NCI-H524 (cell line): ENCODE measurements around the gene IL1R1.

Source experiments
- DNase-seq, 2 experiments: peaks; one replicate each; lab custom pipeline; 2025; lab: John Stamatoyannopoulos, UW

IL1R1 gene

DNA sequence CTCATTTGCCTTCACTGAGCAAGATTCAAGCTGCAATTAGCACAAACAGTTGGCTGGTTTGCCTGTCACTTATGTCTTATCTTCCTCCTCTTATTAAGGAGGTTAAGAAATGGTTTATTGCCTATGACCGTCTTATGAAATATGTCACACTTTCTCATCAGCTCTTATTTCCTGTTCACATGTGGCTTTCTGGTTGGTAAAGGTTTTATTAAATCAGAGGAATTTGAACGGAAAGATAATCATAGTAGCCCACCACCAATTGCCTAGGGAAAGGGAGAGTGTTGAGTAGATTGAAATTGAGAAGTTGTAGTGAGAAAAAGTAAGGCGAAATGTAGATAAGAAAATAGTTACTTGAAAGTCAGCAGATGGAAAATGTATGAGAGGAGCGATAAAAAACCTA lies 4.2 kb upstream of the IL1R1 start:
- DNase-seq = no peak

DNA sequence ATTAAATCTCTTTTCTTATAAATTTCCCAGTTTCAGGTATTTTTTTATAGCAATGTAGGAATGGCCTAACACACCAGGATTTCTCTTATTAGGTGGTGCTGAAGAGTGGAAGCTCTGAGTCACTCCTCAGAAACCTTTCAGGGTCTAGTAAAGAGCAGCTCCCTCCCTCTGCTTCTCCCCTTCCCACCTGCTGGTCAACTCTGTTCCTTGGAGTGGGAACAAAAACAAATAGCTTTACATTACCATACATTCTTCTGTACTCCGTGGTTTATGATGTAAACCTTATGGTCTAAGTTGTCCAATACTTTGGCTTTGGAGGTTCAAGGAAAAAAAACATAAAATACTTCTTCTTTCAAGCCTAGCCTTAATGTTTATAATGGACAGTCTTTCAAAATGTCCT lies 2.7 kb upstream of the IL1R1 start:
- DNase-seq = no peak

DNA sequence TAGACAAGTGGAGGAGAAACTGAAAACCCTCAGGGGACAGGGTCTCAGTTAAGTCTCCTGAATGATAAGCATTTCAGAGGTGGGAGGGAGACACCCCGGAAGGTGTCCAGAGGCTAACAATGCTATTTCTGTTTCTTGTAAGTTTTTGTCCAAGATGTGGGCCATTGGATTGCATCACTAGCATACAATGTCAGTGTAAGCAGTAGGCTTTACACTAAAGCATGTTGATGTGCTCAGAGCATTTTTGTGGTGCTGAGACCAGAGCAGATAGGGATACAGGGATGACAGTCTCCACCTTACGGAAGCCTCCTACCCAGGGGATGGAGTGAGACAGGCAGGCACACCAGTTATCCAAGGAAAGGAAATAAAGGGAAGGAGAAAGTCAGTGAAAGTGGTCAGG lies 2.2 kb upstream of the IL1R1 start:
- no peak for DNase-seq

DNA sequence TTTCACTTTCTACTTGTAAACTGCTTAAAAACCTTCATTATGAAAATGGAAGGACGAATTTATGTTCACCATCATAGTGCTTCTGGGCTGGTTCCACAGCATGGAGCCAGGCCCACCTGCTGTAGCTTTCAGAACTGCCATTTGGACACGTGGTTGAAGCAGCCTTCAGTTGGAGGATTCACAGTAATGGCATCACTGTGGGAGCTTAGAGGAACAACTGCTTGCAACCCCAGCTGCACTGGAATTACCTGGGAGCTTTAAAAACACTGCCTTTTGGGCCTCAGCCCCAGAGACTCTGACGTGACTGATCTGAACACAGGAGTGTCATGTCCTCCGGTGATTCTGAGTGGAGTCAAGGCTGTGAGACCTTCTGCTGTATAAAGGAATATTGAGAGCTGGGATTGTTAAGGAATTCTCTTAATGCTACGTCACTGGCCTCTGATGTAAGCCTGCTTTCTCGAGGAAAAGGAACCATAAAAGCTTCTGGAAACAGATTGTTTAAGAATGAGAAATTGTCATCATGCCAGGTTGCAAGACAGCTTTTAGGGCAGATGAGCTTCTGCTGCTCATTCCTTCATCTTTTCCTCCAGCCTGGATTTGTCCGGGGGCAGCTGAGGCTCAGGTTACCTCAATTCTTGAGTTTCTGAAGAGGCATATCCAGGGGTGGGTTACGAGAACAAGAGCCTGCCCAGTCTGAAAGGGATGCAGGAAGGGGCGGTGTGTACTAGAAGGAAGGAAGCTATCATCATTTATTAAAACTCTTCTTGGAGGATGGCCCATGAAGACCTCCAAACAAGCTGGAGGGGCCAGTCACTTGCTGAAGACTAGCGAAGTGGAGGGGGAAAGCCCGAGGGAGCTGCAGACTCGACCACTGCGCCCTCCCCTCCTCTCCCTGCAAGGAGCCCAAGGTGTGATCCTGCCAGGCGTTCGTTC lies 1.3 kb upstream of the IL1R1 start:
- no peak for DNase-seq

DNA sequence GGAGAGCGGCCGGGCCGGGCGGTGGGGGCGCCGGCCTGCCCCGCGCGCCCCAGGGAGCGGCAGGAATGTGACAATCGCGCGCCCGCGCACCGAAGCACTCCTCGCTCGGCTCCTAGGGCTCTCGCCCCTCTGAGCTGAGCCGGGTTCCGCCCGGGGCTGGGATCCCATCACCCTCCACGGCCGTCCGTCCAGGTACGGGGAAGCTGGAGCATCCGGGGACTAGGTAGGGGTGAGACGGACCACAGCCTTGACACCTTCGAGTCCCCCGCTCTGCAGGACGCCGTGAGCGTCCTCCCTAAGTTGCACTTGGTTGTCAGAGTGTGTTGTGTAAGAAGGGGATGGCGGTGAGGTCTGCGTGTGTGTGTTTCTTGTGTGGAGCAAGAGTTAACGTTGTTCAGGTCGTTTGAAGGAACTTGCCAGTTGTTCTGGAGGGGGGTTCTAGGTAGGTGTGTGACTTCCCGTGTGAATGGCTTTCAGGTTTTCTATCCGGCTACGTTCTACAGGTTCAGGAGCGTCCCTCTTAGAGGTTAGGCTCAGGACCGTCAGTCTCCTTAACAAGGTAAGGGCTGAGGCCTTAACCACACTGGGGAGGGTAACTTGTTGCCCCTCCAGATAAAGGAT lies 393 bp downstream of the IL1R1 start:
- DNase-seq = no peak

DNA sequence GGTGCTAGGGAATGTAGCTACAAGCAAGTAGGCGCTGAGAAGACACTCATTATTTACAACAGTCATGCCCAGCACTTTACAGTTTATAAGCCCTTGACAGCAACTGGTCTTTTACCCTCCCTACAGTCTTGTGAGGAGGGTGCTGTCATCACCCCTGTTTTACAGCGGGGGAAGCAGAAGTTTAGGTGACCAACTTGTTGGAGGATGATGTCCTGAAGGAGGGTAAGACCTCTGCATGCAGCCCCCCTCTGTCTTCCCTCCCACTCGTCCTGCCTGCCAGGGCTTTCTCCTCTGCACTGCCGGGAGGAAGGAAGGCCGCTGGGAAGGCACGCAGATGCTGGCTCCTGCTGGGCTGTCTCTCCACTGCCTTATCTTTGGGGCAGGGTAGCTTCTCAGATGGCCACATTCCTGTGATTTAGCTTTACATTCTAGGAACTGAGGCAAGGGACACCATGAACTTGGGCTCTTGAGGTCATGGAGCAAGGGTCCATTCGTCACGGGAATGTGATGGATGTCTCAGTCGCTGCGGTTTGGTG lies 972 bp downstream of the IL1R1 start:
- DNase-seq = no peak

DNA sequence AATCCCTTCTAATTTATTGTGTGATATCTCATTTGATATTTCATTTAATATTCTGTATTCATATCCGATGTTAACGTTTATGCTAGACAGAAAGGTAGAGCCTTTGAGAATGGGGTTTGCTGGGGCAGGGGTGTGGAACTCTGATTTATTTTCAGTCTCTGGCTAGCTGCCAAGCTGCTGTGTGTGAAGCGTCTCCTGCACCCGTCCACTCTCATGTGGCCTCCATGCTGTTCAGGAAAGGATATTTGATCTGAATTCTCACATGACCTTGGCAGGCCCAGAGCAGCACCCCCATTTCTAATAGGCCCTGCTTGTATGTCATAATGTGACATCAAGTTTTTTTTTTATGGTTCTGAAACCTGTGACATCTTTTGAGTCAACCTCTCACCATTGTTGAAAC lies 1.6 kb downstream of the IL1R1 start:
- DNase-seq = no peak

DNA sequence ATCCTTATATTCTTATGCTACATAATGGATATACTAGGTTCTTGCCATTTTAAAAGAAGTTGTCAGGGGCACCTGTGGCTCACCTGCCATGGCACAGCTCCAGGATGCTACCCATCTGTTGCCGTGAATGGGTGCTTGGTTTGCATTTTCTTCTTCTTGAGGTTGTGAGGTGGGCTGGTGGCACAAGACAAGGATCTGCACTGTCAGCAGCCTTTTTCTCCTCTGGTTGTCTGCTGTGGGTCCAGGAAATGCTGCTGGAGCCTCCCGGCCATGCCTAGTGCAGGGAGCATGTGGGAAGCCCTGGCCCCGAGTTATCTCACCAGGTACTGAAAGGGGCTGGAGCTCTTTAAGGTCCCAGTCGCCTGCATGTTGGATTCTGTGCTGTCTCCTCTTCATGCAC lies 2.6 kb downstream of the IL1R1 start:
- DNase-seq = no peak

DNA sequence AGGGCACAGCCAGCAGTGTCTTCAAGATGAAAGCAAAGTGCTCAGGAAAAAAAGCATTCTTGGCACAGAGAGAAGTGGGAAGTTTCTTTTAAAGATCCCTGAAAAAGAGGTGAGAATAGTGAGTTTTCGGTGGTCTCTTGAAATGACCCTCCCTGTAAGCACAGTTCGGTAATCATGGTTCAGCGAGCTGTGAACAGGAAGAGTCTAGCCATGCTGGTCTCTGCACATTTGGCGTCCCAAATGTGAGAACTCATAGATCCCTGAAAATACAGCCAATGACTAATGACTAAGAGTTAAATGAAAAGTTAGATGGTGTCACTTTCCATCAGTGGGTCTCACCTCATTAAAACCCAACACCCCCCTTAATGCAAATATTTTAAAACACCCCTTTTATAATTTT lies 3.4 kb downstream of the IL1R1 start:
- no peak for DNase-seq

DNA sequence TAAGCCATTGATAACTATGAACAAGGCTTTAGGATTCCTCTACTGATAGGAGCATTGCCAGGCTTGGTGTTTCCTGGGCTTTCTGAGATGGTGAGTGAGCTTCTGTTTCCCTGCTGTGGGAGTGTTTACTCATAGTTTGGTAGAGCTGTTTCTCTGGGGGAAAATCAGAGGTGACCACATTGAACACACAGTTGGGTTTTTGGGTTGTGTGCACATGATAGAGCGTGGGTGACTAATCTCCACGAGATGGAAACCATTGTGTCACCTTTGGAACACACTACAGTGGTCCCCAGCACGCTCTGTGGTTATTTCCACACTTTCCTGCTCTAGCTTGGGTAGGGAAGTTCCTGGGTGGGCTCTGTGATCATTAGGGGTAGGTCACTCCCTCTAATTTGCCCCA lies 5.4 kb downstream of the IL1R1 start:
- no peak for DNase-seq

DNA sequence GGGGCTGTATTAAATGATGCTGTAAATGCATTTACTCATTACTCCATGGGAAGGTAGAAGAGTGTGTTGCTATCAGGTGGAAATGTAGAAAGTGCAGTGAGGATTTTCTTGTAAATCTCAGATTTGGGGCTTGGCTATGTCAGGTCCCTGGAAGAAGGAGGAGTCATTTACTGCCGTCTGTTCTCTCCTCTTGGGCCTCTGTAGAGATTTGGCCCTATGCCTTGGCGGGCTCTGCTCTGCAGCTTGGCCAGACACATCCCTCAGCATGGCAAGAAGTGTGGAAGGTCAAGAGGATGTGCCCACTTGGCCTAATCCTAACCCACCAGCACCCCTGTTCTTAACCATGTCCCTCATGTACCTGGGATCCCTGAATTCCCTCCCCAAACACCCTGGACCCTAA lies 6.7 kb downstream of the IL1R1 start:
- no peak for DNase-seq

DNA sequence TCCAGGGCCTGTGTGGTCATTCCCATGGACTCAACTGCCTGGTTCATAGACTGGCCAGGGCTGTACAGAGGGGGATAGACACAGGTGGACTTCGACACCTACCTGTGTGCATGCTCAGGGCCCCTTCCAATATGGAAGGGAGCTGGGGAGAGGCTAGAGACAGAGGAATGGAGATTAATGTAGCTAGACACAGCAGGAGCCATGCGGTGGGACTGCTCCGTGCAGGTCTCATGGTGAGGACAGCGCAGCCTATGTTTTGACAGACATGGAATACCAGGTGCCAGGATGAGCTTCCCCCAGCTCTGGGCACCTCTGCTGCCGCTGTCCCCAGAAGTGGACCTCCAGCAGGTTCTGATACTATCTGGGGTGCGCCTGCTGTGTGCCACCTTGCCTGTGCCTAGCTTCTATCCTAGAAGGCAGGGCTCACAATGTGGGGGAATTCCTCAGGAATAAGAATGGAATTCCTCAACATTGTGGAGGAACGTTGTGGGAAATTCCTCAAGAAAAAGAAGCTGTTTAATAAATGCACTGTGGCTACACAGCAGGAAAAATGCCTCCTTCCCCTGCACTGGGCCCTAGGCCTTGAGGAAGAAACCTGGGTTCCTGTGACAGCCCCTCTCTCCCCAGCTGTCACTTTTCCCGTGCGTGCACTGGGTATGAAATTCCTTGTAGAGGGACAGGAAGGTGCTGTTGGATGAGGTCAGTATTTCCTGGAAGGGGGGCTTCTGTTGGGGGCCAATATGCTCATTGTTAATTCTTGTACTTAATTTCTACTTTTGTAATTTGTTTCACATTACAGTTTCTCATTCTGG lies 7.3 kb downstream of the IL1R1 start:
- DNase-seq = no peak

DNA sequence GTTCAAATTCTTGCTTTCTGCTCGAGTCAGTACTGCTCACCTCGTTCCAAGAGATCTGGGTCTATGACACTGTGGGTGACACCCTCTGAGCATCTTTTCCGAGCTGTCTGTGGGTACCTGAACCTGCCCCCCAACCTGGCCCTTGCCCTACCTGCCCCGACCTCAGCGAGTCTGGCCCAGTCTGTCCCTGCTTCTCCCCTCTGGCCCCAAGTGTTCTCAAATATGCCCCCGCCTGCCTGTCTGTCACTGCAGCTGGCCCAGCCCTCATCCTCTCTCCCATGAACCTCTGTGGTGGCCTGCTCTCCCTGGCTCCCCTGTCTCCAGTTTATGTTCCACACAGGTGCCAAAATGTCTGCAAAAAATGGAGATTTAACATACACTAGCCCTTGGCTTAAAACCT lies 11.8 kb downstream of the IL1R1 start:
- no peak for DNase-seq

DNA sequence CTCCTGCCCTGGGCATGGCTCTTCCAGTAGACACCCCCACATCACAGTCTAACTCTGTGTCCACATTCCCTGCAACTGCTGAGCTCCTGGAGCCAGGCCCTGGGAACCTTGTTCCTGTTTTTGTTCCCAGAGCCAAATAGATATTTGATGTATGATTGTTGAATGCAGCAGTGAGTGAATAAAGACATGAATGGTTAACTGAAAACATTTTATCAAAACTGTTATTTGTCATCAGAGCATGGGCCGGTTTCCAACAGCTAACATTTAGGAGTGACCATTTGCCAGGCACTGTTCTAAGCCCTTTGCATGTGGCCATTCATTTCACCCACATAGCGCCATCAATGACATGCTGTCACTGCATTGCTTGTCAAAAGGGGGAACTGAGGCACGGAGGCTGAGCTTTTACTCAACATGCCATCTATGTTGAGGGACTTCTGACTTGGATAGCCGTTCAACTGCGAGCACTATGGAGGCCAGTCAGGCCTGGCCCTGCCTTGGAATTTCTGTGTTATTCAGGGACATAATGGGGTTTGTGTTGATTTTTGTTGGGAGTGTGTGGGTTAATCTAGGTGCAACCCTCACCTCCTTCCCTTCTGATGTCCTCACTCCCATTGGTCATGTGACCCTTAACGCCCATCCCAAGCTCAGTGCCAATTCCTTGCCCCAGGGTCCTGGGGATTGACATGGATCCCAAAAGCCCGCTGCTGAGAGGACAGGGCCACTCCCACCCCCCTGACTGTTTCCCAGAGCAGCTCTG lies 12.6 kb downstream of the IL1R1 start:
- no peak for DNase-seq

DNA sequence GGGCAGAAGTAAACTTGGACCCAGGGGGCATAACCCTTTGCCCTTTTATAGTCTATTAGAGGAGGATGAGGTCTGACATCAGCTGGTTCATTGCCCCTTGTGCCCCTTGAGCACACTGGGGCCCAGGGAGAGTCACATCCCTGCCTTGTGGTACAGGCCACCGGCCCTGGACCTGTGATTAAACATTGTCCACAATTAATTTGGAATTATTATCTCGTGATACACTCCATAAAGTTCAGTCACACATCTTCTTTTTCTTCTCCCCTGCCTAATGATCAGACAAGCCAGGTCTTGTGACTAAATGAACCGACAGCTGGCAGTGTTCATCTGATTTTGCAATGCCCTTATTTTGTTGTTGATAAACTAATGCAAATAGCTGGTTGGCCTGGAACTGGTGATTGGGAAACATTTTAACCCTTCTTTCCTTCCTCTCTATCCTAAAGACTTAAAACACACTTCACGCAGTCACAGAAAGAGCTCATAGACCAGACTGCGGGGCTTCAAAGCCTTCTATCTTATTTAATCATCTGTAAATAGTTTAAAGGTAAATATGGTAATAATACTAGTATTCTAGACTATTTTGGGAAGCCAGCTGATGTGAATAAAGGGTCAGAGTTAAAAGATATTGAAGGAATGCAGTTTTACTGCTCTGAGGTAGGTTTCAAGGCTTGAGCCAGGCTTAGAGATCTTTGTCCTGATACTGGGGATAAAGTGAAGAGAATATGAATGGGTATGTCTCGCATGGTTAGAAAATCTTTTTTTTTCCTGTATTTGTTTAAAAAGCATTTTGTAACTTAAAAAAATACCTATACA lies 13.4 kb downstream of the IL1R1 start:
- DNase-seq = no peak

DNA sequence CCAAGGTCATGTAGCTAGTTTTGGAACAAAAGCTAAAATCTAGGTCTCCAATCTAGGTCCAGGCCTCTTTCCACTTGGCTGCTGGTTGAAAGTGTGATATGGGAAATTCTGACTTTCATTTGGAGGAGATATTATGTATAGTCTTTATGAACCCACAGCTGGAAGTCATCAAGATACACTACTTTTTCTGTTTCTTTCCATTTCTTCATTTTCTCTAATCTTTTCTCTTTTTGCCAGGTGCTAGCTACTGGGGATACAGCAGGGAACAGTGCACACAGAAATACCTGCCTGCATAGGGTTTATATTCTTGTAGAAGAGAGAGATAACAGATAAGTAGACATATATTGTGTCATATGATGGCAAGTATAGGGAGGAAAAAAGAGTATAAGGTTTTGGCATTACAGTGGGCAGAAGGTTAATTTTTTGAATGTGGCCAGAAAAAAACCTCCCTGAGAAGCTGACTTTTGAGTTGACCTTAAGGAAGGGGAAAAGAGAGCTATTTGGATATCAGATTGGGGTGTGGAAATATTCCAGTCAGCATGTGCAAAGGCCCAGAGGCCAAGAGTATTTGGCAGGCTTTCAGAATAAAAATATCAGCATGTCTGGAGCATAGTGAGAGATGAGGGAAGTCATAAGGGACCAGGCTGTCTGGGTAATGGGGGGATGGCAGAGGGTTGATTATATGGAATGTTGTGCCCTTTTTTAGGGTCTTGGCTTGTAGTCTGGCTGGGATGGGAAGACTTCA lies 15.6 kb downstream of the IL1R1 start:
- DNase-seq = no peak

DNA sequence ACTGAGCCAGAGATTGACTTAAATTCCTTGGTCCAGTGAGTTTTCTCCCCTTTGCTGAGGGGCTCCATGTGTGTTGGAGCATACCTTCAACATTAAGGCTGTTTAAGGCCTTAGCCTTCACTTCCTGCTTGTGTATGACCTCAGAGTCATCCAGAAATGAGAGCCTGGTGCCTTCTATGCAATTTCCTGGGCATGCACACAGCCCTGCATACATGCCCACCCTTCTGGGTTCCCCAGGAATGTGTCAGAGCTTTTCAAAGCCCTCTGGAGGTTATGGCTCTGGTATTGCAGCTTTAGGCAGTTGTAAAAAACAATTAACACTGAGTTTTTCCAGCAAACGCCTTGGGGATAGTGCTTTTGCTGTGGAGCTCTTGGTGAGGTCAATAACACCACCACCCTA lies 16.7 kb downstream of the IL1R1 start:
- no peak for DNase-seq

DNA sequence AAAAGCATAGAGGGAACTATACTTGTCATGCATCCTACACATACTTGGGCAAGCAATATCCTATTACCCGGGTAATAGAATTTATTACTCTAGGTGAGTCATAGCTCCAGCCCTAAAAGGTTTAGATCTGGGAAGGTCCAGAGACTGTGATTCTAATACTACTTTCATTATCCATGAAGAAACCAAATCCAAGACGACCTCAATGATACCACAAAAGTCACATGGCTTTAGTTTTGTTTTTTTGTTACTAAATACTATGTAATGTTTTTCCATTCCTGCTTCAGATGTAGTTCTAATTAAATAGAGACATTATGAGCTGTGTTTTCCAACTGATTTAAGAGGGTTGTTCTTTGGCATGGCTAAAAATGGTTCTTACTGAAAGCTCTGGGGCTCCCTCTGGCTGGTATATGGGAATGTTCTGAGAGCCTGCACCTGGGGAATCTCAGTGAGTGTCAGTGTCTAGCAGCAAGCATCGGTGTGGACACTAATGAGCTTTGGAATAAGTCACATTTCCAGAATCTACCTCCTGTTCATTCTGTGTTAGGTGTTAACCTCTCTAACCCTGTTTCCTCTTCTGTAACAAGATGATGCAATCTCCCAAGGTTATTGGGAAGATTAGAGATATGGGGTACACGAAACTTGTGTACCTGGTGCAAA lies 23.8 kb downstream of the IL1R1 start:
- peak in 1 of 2 experiments; percentile 12 for DNase-seq

DNA sequence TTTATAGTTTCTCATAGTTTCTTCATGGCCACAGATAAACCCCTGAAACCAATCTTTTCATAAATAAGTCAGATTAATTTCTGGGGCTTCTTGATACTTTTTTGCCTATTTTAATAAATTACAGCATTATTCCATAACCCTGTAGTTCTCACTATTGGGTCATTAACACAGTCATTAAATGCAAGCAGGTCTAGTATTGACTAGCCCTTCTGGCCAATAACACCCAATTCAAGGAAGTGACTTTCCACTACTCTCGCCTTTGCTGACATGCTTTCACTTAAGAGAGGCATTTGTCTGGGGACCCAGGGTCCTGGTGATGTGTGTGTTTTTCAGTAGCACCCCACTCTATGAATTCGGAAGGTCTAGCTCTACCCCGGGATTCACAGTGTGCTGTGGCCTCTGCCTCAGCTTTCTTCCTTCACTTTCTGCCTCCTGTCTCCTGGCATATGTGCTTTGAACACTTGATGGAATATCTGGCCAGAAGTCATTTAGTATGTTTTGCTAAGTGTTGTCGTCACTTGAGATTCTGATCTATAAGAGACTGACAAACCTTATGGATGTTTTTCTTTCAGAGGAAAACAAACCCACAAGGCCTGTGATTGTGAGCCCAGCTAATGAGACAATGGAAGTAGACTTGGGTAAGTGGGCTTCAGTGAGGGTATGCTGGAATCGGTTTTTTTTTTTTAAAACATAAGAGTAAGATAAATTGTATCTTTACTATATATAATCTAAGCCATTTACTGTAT lies 25.7 kb downstream of the IL1R1 start:
- DNase-seq = no peak
